Measurements from ENCODE around the gene TTR.

DNA sequence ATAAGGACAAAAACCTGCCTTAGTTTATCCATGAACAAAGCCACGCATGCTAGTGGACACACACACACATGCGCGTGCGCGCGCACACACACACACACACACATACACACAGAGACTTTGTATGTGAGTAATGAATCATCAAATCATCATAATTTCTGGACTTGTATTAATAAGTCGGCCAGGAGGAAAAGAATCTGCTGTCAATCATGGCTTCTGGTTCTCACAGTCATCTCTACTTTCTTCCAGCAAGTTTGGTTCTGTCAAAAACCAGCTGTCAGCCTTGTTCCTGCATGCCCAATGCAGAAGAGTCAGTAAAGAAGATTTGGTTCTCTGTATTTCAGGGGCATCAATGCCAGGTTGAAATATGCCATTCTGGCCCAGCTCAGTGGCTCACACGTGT is 1.1 kb upstream of the TTR start:
- TF ChIP-seq, protein P1, sequence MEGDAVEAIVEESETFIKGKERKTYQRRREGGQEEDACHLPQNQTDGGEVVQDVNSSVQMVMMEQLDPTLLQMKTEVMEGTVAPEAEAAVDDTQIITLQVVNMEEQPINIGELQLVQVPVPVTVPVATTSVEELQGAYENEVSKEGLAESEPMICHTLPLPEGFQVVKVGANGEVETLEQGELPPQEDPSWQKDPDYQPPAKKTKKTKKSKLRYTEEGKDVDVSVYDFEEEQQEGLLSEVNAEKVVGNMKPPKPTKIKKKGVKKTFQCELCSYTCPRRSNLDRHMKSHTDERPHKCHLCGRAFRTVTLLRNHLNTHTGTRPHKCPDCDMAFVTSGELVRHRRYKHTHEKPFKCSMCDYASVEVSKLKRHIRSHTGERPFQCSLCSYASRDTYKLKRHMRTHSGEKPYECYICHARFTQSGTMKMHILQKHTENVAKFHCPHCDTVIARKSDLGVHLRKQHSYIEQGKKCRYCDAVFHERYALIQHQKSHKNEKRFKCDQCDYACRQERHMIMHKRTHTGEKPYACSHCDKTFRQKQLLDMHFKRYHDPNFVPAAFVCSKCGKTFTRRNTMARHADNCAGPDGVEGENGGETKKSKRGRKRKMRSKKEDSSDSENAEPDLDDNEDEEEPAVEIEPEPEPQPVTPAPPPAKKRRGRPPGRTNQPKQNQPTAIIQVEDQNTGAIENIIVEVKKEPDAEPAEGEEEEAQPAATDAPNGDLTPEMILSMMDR (IDR thresholded peaks at IDR 0.05; ENCODE audit: low read depth, low read length, missing input control) = no peak
- TF ChIP-seq TAF1 (conservative IDR thresholded peaks at IDR 0.05) (no peak), FOXA1 (IDR thresholded peaks at IDR 0.05) (no peak), RXRA (IDR thresholded peaks at IDR 0.05) (no peak), RAD21 (IDR thresholded peaks at IDR 0.05) (no peak), NR2F2 (IDR thresholded peaks at IDR 0.05) (no peak), SP1 (IDR thresholded peaks at IDR 0.05) (no peak), HNF4G (IDR thresholded peaks at IDR 0.05) (no peak), EGR1 (IDR thresholded peaks at IDR 0.05; ENCODE audit: low read depth in 2 of 2) (no peak)
- TF ChIP-seq, protein P2, sequence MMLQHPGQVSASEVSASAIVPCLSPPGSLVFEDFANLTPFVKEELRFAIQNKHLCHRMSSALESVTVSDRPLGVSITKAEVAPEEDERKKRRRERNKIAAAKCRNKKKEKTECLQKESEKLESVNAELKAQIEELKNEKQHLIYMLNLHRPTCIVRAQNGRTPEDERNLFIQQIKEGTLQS (IDR thresholded peaks at IDR 0.05) = no peak
- TF ChIP-seq, protein P3, sequence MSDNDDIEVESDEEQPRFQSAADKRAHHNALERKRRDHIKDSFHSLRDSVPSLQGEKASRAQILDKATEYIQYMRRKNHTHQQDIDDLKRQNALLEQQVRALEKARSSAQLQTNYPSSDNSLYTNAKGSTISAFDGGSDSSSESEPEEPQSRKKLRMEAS (IDR thresholded peaks at IDR 0.05) = no peak
- TF ChIP-seq, protein P4, sequence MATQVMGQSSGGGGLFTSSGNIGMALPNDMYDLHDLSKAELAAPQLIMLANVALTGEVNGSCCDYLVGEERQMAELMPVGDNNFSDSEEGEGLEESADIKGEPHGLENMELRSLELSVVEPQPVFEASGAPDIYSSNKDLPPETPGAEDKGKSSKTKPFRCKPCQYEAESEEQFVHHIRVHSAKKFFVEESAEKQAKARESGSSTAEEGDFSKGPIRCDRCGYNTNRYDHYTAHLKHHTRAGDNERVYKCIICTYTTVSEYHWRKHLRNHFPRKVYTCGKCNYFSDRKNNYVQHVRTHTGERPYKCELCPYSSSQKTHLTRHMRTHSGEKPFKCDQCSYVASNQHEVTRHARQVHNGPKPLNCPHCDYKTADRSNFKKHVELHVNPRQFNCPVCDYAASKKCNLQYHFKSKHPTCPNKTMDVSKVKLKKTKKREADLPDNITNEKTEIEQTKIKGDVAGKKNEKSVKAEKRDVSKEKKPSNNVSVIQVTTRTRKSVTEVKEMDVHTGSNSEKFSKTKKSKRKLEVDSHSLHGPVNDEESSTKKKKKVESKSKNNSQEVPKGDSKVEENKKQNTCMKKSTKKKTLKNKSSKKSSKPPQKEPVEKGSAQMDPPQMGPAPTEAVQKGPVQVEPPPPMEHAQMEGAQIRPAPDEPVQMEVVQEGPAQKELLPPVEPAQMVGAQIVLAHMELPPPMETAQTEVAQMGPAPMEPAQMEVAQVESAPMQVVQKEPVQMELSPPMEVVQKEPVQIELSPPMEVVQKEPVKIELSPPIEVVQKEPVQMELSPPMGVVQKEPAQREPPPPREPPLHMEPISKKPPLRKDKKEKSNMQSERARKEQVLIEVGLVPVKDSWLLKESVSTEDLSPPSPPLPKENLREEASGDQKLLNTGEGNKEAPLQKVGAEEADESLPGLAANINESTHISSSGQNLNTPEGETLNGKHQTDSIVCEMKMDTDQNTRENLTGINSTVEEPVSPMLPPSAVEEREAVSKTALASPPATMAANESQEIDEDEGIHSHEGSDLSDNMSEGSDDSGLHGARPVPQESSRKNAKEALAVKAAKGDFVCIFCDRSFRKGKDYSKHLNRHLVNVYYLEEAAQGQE (IDR thresholded peaks at IDR 0.05) = no peak
